A673 (cell line): ENCODE measurements around the gene VEGFB. TPM values are rescaled to one million over a fixed set of nuclear protein-coding genes. Genes with fewer than 3 reads are reported as not detected.
A peak's percentile ranks its signal among the peaks of the same experiment; 100 is the strongest.

ENCODE experiments used
- BruUV-seq: library from RNA; stranded (reverse); fragments of 400-500 nt; replicated peaks from 2 replicates; lab custom pipeline; 2021; lab: Mats Ljungman, UMichigan
- CTCF ChIA-PET: fragments of 300-600 bp; sonication (Branson Sonifier 250); formaldehyde crosslinking; loops from one replicate; lab custom pipeline; 2022; ENCODE audit warnings: antibody characterized with exemption; lab: Charles Lee
- POLR2A ChIA-PET: fragments of 300-600 bp; sonication (Branson Sonifier 250); formaldehyde crosslinking; loops from one replicate; lab custom pipeline; 2022; ENCODE audit warnings: antibody characterized with exemption; ENCODE audit not compliant: low non-redundant PET; lab: Charles Lee
- DNase-seq: peaks from one replicate; pipeline ENCODE4 v3.0.0-alpha.2; 2015; ENCODE audit warnings: low spot score
- H3K27ac ChIP-seq: fragments of 200-600 bp; sonication (generic); 2 replicates; pipeline ENCODE4 v1.5.1; 2016; ENCODE audit warnings: mixed run types, low read depth, mild to moderate bottlenecking, mixed read lengths, antibody characterized with exemption, low read length; ENCODE audit not compliant: poor library complexity, severe bottlenecking
- H3K27me3 ChIP-seq: fragments of 200-600 bp; sonication (generic); replicated peaks from 2 replicates; pipeline ENCODE4 v1.6.1; 2017; ENCODE audit warnings: mixed run types, low read depth, mild to moderate bottlenecking, mixed read lengths, antibody characterized with exemption, low read length; ENCODE audit not compliant: insufficient read depth, poor library complexity
- H3K36me3 ChIP-seq: fragments of 200-600 bp; sonication (generic); 2 replicates; pipeline ENCODE4 v1.6.1; 2016; ENCODE audit warnings: mixed run types, mild to moderate bottlenecking, mixed read lengths, antibody characterized with exemption, low read length; ENCODE audit not compliant: insufficient read depth, poor library complexity, severe bottlenecking
- H3K4me1 ChIP-seq: fragments of 200-600 bp; sonication (generic); 2 replicates; pipeline ENCODE4 v1.6.1; 2017; ENCODE audit warnings: mixed run types, mild to moderate bottlenecking, mixed read lengths, antibody characterized with exemption, low read length; ENCODE audit not compliant: insufficient read depth, poor library complexity, severe bottlenecking
- H3K4me3 ChIP-seq: fragments of 200-600 bp; sonication (generic); 2 replicates; pipeline ENCODE4 v1.5.1; 2016; ENCODE audit warnings: low read depth, mixed run types, mild to moderate bottlenecking, mixed read lengths, low read length; ENCODE audit not compliant: poor library complexity, severe bottlenecking
- H3K9me3 ChIP-seq: fragments of 200-600 bp; sonication (generic); 2 replicates; pipeline ENCODE4 v1.6.1; 2016; ENCODE audit warnings: mixed run types, low read depth, mild to moderate bottlenecking, mixed read lengths, antibody characterized with exemption, low read length; ENCODE audit not compliant: poor library complexity, severe bottlenecking
- CTCF ChIP-seq: fragments of 300-800, 200-600 bp; sonication (generic); conservative IDR thresholded peaks from 2 replicates; pipeline ENCODE4 v1.5.1; 2017; ENCODE audit warnings: low read depth, mild to moderate bottlenecking, antibody characterized with exemption, low read length, moderate library complexity, mixed read lengths
- EZH2 ChIP-seq: fragments of 200-600 bp; sonication (generic); IDR thresholded peaks from 2 replicates; pipeline ENCODE4 v1.6.1; 2017; ENCODE audit warnings: borderline replicate concordance, low read depth, mild to moderate bottlenecking, mixed read lengths, antibody characterized with exemption, low read length; ENCODE audit not compliant: poor library complexity, severe bottlenecking
- intact Hi-C: fragments of 100-400 bp; cut with micrococcal nuclease; formaldehyde crosslinking; loops from one replicate; pipeline ENCODE4 v1.10.0; 2022; ENCODE audit not compliant: unreplicated experiment
- total RNA-seq: library from RNA; stranded (reverse); gene quantifications from 2 replicates; pipeline ENCODE4 v1.2.3, GENCODE V29; 2021

Gene VEGFB
- total RNA-seq, 1 experiment from 2014 or later, result 93.3 TPM

- intact Hi-C loops, result no loop called here
- Histone ChIP-seq H3K36me3 (peaks cover 28% of the 10 kb centered on the region), H3K4me3 (peak overlapping the region; percentile 79), H3K27me3 (no peaks in the 10 kb centered on the region), H3K9me3 (no peaks in the 10 kb centered on the region), H3K27ac (no peak overlapping the region), H3K4me1 (peaks cover 20% of the 10 kb centered on the region)
- ChIA-PET POLR2A (no interaction called here), CTCF (interaction anchor here (1.7 kb wide), 1 partner anchor 49 kb away, joined by 11 read pairs; no protein-coding TSS in a partner anchor)
- TF ChIP-seq CTCF (no peak), EZH2 (no peak)
- BruUV-seq, result no TSS peak
- DNase-seq, result no peak
Measured at GRCh38 chr11:64253043-64253442, 18.7 kb downstream of the VEGFB start.

GRCh38 chr11:64253481-64253880 lies 19.1 kb downstream of the VEGFB start:
- ChIA-PET POLR2A (no interaction called here), CTCF (no interaction called here)
- TF ChIP-seq EZH2, result no peak
- no peak for TF ChIP-seq CTCF
- BruUV-seq, result no TSS peak
- Histone ChIP-seq H3K27ac (no peak overlapping the region), H3K4me3 (no peak overlapping the region), H3K27me3 (no peaks in the 10 kb centered on the region), H3K36me3 (peaks cover 32% of the 10 kb centered on the region), H3K4me1 (peaks cover 20% of the 10 kb centered on the region), H3K9me3 (no peaks in the 10 kb centered on the region)
- no peak for DNase-seq
- intact Hi-C loops, result no loop called here

GRCh38 chr11:64254326-64254725 lies 19.9 kb downstream of the VEGFB start:
- H3K36me3 ChIP-seq, result peaks cover 40% of the 10 kb centered on the region
- no TSS peak for BruUV-seq
- no peak for TF ChIP-seq EZH2
- TF ChIP-seq CTCF, result no peak
- no peaks in the 10 kb centered on the region for H3K9me3 ChIP-seq
- H3K27me3 ChIP-seq, result no peaks in the 10 kb centered on the region
- H3K4me3 ChIP-seq, result no peak overlapping the region
- peaks cover 18% of the 10 kb centered on the region for H3K4me1 ChIP-seq
- ChIA-PET POLR2A (no interaction called here), CTCF (no interaction called here)
- DNase-seq, result no peak
- no peak overlapping the region for H3K27ac ChIP-seq
- intact Hi-C loops, result no loop called here
